HepG2 (cell line): ENCODE data around the gene MAST1. TPM values are rescaled to one million over a fixed set of nuclear protein-coding genes. Genes with fewer than 3 reads are reported as not detected.

ENCODE experiments used
- DR1 ChIP-seq: sonication (generic); formaldehyde crosslinking; IDR thresholded peaks from 2 replicates; pipeline ENCODE4 v1.8.0; 2021; ENCODE audit warnings: mild to moderate bottlenecking, missing genetic modification reagents, inconsistent platforms
- GPN1 ChIP-seq: sonication (generic); formaldehyde crosslinking; IDR thresholded peaks from 2 replicates; pipeline ENCODE4 v1.5.1; 2020; ENCODE audit warnings: missing genetic modification reagents, borderline replicate concordance
- KDM3A ChIP-seq: IDR thresholded peaks from 2 replicates; pipeline ENCODE4 v1.6.1; 2018; ENCODE audit warnings: low read depth, missing compliant biosample characterization
- NFE2 ChIP-seq: sonication (generic); formaldehyde crosslinking; IDR thresholded peaks from 2 replicates; pipeline ENCODE4 v1.4.0; 2020; ENCODE audit warnings: missing genetic modification reagents
- NRL ChIP-seq: sonication (generic); formaldehyde crosslinking; IDR thresholded peaks from 2 replicates; pipeline ENCODE4 v1.5.0; 2020; ENCODE audit warnings: missing genetic modification reagents, mild to moderate bottlenecking, moderate library complexity, borderline replicate concordance
- POLR2A ChIP-seq, 2 experiments: IDR thresholded peaks; 2 replicates each; pipeline ENCODE4 v1.6.1; 2011; ENCODE audit warnings: low read depth in 2 of 2, low read length in 2 of 2, mild to moderate bottlenecking in 1 of 2, moderate library complexity in 1 of 2; ENCODE audit not compliant: insufficient read depth in 1 of 2
- RBFOX2 ChIP-seq: fragments of 200-400 bp; formaldehyde crosslinking; IDR thresholded peaks from 2 replicates; pipeline ENCODE4 v1.6.1; 2017; ENCODE audit warnings: low read depth, mild to moderate bottlenecking, low read length
- RELA ChIP-seq: sonication (generic); formaldehyde crosslinking; IDR thresholded peaks from 2 replicates; pipeline ENCODE4 v1.4.0; 2020; ENCODE audit warnings: missing genetic modification reagents
- ZNF101 ChIP-seq: sonication (generic); formaldehyde crosslinking; IDR thresholded peaks from 2 replicates; pipeline ENCODE4 v1.4.0; 2020; ENCODE audit warnings: mild to moderate bottlenecking, low read depth, missing genetic modification reagents, borderline replicate concordance
- ZNF33A ChIP-seq: sonication (generic); formaldehyde crosslinking; IDR thresholded peaks from 2 replicates; pipeline ENCODE4 v1.5.1; 2020; ENCODE audit warnings: missing genetic modification reagents, mild to moderate bottlenecking, moderate library complexity, borderline replicate concordance
- ZZZ3 ChIP-seq: sonication (generic); formaldehyde crosslinking; IDR thresholded peaks from 2 replicates; pipeline ENCODE4 v1.4.0; 2020; ENCODE audit warnings: missing genetic modification reagents, mild to moderate bottlenecking, borderline replicate concordance
- polyA plus RNA-seq, 8 experiments: library from polyadenylated mRNA; depleted of rRNA in 3 of 8; stranded (reverse) in 7 of 8; unstranded in 1 of 8; fragments of >200 nt; fragmentation: Illumina TruSeq in 4 of 8; extraction: Trizol in 4 of 8; gene quantifications; 2 replicates each; pipeline versions ENCODE4 v1.2.1 to v1.2.3, GENCODE V29; 2011 to 2016; ENCODE audit warnings: low read depth in 4 of 8, missing spikeins in 1 of 8, mixed read lengths in 1 of 8; ENCODE audit not compliant: insufficient read depth in 1 of 8
- total RNA-seq, 5 experiments: library from RNA; depleted of rRNA; stranded (reverse); fragments of >200 nt; fragmentation: Illumina TruSeq; extraction: Trizol; gene quantifications; 2 replicates each; pipeline ENCODE4 v1.2.3, GENCODE V29; 2016; ENCODE audit warnings: low read depth in 1 of 5
- TF ChIP-seq, protein P1 (sequence below): sonication (generic); formaldehyde crosslinking; IDR thresholded peaks from 2 replicates; pipeline ENCODE4 v1.5.1; 2020; ENCODE audit warnings: missing genetic modification reagents, mild to moderate bottlenecking, borderline replicate concordance
- TF ChIP-seq, protein P2 (sequence below): sonication (generic); formaldehyde crosslinking; IDR thresholded peaks from 2 replicates; pipeline ENCODE4 v1.4.0; 2020; ENCODE audit warnings: missing genetic modification reagents
- TF ChIP-seq, protein P3 (sequence below): sonication (generic); formaldehyde crosslinking; IDR thresholded peaks from 2 replicates; pipeline ENCODE4 v1.4.0; 2020; ENCODE audit warnings: missing genetic modification reagents, borderline replicate concordance
- TF ChIP-seq, protein P4 (sequence below): sonication (generic); formaldehyde crosslinking; IDR thresholded peaks from 2 replicates; pipeline ENCODE4 v1.8.0; 2022; ENCODE audit warnings: mild to moderate bottlenecking, missing genetic modification reagents
- TF ChIP-seq, protein P5 (sequence below): sonication (generic); formaldehyde crosslinking; IDR thresholded peaks from 2 replicates; pipeline ENCODE4 v1.4.0; 2020; ENCODE audit warnings: missing genetic modification reagents

The MAST1 gene
- total and polyA plus RNA-seq, 2 of the 13 experiments (the other 11 are each of a cell fraction or from before 2014, with no cell fraction given) = 0.73 to 4.7 TPM

DNA sequence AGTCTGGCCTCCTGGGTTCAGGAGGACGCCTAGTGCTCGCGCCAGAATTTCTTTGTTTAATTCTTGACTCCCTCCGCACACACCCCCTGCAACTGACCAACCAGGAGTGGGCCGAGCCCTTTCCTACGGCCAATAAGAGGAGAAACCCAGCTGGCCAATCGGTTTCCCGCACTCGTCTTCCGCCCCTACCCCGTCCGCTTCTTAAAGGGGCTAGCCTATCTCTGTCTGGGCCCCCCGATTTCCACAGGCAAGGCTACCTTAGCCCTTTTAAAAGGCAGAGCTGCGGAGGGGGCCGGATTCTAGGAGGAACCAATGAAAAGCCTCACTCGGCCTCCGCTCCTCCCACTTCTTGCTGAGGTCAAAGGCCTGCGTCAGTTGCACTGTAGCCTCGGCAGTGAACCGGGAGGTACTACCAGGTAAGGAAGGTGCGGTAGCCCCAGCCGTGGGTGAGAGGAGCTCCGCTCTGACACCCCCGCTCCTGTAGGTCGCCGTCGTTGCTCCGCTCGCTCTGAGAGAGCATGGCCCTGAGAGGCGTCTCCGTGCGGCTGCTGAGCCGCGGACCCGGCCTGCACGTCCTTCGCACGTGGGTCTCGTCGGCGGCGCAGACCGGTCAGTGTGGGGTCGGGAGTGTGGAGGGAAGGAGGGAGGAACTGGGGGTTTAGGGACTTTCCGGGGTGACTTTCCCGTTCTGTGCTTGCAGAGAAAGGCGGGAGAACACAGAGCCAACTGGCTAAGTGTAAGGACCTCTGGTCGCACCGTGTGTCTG, 52.7 kb downstream of the MAST1 start, which contains the start of gene GCDH (continued):
- no peak for TF ChIP-seq ZNF101 (CRISPR knock-in tag)
- TF ChIP-seq, protein P1, sequence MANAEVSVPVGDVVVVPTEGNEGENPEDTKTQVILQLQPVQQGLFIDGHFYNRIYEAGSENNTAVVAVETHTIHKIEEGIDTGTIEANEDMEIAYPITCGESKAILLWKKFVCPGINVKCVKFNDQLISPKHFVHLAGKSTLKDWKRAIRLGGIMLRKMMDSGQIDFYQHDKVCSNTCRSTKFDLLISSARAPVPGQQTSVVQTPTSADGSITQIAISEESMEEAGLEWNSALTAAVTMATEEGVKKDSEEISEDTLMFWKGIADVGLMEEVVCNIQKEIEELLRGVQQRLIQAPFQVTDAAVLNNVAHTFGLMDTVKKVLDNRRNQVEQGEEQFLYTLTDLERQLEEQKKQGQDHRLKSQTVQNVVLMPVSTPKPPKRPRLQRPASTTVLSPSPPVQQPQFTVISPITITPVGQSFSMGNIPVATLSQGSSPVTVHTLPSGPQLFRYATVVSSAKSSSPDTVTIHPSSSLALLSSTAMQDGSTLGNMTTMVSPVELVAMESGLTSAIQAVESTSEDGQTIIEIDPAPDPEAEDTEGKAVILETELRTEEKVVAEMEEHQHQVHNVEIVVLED = peak; percentile 61; the same call in 1 of the 2 replicates
- peak; percentile 77; the same call in 1 of the 2 replicates for TF ChIP-seq ZNF33A (CRISPR knock-in tag)
- 0 out of 2 replicates have a peak, but pooled peaks have one; percentile 17 for TF ChIP-seq ZZZ3 (CRISPR knock-in tag)
- 0 out of 2 replicates have a peak, but pooled peaks have one; percentile 62 for TF ChIP-seq DR1 (CRISPR knock-in tag)
- no peak for TF ChIP-seq RELA (CRISPR knock-in tag)
- TF ChIP-seq KDM3A (CRISPR knock-in tag) = no peak; the same call in 1 of the 2 replicates
- TF ChIP-seq, protein P2, sequence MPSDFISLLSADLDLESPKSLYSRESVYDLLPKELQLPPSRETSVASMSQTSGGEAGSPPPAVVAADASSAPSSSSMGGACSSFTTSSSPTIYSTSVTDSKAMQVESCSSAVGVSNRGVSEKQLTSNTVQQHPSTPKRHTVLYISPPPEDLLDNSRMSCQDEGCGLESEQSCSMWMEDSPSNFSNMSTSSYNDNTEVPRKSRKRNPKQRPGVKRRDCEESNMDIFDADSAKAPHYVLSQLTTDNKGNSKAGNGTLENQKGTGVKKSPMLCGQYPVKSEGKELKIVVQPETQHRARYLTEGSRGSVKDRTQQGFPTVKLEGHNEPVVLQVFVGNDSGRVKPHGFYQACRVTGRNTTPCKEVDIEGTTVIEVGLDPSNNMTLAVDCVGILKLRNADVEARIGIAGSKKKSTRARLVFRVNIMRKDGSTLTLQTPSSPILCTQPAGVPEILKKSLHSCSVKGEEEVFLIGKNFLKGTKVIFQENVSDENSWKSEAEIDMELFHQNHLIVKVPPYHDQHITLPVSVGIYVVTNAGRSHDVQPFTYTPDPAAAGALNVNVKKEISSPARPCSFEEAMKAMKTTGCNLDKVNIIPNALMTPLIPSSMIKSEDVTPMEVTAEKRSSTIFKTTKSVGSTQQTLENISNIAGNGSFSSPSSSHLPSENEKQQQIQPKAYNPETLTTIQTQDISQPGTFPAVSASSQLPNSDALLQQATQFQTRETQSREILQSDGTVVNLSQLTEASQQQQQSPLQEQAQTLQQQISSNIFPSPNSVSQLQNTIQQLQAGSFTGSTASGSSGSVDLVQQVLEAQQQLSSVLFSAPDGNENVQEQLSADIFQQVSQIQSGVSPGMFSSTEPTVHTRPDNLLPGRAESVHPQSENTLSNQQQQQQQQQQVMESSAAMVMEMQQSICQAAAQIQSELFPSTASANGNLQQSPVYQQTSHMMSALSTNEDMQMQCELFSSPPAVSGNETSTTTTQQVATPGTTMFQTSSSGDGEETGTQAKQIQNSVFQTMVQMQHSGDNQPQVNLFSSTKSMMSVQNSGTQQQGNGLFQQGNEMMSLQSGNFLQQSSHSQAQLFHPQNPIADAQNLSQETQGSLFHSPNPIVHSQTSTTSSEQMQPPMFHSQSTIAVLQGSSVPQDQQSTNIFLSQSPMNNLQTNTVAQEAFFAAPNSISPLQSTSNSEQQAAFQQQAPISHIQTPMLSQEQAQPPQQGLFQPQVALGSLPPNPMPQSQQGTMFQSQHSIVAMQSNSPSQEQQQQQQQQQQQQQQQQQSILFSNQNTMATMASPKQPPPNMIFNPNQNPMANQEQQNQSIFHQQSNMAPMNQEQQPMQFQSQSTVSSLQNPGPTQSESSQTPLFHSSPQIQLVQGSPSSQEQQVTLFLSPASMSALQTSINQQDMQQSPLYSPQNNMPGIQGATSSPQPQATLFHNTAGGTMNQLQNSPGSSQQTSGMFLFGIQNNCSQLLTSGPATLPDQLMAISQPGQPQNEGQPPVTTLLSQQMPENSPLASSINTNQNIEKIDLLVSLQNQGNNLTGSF (CRISPR knock-in tag) = no peak
- no peak for TF ChIP-seq GPN1 (CRISPR knock-in tag)
- TF ChIP-seq, protein P3, sequence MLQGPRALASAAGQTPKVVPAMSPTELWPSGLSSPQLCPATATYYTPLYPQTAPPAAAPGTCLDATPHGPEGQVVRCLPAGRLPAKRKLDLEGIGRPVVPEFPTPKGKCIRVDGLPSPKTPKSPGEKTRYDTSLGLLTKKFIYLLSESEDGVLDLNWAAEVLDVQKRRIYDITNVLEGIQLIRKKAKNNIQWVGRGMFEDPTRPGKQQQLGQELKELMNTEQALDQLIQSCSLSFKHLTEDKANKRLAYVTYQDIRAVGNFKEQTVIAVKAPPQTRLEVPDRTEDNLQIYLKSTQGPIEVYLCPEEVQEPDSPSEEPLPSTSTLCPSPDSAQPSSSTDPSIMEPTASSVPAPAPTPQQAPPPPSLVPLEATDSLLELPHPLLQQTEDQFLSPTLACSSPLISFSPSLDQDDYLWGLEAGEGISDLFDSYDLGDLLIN (CRISPR knock-in tag) = no peak
- peak; percentile 83; the same call in 1 of the 2 replicates for TF ChIP-seq NRL (CRISPR knock-in tag)
- TF ChIP-seq NFE2 (CRISPR knock-in tag) = no peak
- peak; percentile 95 for TF ChIP-seq POLR2A (IDR thresholded peaks at IDR 0.05; ENCODE audit: insufficient read depth in 1 of 2, low read depth in 2 of 2, low read length in 2 of 2)
- TF ChIP-seq RBFOX2 = peak; percentile 73
- TF ChIP-seq, protein P4, sequence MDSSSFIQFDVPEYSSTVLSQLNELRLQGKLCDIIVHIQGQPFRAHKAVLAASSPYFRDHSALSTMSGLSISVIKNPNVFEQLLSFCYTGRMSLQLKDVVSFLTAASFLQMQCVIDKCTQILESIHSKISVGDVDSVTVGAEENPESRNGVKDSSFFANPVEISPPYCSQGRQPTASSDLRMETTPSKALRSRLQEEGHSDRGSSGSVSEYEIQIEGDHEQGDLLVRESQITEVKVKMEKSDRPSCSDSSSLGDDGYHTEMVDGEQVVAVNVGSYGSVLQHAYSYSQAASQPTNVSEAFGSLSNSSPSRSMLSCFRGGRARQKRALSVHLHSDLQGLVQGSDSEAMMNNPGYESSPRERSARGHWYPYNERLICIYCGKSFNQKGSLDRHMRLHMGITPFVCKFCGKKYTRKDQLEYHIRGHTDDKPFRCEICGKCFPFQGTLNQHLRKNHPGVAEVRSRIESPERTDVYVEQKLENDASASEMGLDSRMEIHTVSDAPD (CRISPR knock-in tag) = no peak
- TF ChIP-seq, protein P5, sequence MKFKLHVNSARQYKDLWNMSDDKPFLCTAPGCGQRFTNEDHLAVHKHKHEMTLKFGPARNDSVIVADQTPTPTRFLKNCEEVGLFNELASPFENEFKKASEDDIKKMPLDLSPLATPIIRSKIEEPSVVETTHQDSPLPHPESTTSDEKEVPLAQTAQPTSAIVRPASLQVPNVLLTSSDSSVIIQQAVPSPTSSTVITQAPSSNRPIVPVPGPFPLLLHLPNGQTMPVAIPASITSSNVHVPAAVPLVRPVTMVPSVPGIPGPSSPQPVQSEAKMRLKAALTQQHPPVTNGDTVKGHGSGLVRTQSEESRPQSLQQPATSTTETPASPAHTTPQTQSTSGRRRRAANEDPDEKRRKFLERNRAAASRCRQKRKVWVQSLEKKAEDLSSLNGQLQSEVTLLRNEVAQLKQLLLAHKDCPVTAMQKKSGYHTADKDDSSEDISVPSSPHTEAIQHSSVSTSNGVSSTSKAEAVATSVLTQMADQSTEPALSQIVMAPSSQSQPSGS = no peak
